ENCODE data around the gene RBM23. TPM values are rescaled to one million over a fixed set of nuclear protein-coding genes. Genes with fewer than 3 reads are reported as not detected.
A peak's percentile ranks its signal among the peaks of the same experiment; 100 is the strongest.
"Not testable (repeated sequence)": the region's sequence is repeated elsewhere in the genome, so short reads cannot be mapped to it uniquely, and the experiment has no call there.

Gene RBM23
- total and polyA plus RNA-seq, 5 donors from 2014 or later: 43.1 to 108 (median 49.8) TPM

DNA sequence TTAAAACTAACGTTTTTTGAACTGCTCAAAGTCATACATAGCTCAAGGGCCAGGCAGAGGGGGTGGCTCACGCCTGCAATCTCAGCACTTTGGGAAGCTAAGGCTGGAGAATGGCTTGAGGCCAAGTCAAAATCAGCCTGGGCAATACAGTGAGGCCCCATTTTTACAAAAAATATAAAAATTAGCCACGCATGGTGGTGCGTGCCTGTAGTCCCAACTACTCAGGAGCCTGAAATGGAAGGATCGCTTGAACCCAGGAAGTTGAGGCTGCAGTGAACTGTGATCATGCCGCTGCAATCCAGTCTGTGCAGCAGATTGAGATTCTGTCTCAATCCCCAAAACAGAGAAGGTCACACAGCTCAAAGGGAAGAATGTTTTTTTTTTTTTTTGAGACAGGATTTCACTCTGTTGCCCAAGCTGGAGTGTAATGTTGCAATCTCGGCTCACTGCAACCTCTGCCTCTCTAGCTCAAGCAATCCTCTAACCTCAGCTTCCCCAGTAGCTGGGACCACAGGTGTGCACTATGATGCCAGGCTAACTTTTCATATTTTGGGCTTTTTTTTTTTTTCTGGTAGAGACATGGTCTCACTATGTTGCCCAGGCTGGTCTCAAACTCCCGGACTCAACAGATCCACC lies 2.9 kb downstream of the RBM23 start:
- DNase-seq (no peak), ATAC-seq (ENCODE audit: low read depth in 2 of 2) (no peak)
- H3K4me1 Mint-ChIP-seq: peaks cover 17 to 71% (median 45%) of the 10 kb centered on the region in 4 donors
- H3K27ac Mint-ChIP-seq: peak overlapping the region in 2 of 3 donors; percentile 29 to 100
- Histone ChIP-seq H3K36me3 (ENCODE audit: control insufficient read depth, insufficient read depth, low read length) (peaks cover 10% of the 10 kb centered on the region), H3K9me3 (ENCODE audit: control insufficient read depth in 2 of 2, low read length in 2 of 2) (no peaks in the 10 kb centered on the region), H3K4me3 (ENCODE audit: low read depth, low read length) (no peak overlapping the region), H3K27me3 (ENCODE audit: control insufficient read depth, insufficient read depth, low read length) (no peaks in the 10 kb centered on the region), H3K4me1 (ENCODE audit: control insufficient read depth, insufficient read depth, low read length, poor library complexity, severe bottlenecking) (peaks cover 33% of the 10 kb centered on the region), H3K27ac (ENCODE audit: insufficient read depth, low read length, poor library complexity, severe bottlenecking) (no peak overlapping the region)
- H3K36me3 Mint-ChIP-seq: peaks cover 17% of the 10 kb centered on the region
- no peaks in the 10 kb centered on the region for H3K9me3 Mint-ChIP-seq
- peak overlapping the region in 3 of 4 donors; percentile 48 to 98 (median 57) for H3K4me3 Mint-ChIP-seq
- peaks cover 7% of the 10 kb centered on the region for H3K27me3 Mint-ChIP-seq

DNA sequence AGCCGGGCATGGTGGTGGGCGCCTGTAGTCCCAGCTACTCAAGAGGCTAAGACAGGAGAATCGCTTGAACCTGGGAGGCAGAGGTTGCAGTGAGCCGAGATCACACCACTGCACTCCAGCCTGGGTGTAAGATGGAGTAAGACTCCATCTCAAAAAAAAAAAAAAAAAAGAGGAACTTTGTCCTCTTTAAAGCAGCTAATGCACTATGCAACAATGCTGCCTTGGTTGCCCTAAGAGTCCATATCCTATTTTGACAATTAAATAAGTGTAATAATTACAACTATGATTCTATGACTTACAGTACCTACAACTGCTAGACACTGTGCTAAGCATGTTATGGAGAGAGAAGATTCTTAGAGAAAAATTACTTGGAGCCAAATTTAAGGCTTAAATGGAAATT lies 4.1 kb downstream of the RBM23 start:
- ATAC-seq (ENCODE audit: low read depth in 2 of 2); H3K27me3 ChIP-seq (ENCODE audit: control insufficient read depth, insufficient read depth, low read length); H3K9me3 Mint-ChIP-seq; H3K9me3 ChIP-seq (ENCODE audit: control insufficient read depth in 2 of 2, low read length in 2 of 2); H3K27ac ChIP-seq (ENCODE audit: insufficient read depth, low read length, poor library complexity, severe bottlenecking); H3K27me3 Mint-ChIP-seq; H3K4me3 ChIP-seq (ENCODE audit: low read depth, low read length); DNase-seq: not testable (repeated sequence)
- peaks cover 17 to 70% (median 44%) of the 10 kb centered on the region in 4 donors for H3K4me1 Mint-ChIP-seq
- H3K4me3 Mint-ChIP-seq: peak overlapping the region in 2 of 4 donors; percentile 67 to 84
- peaks cover 17% of the 10 kb centered on the region for H3K36me3 Mint-ChIP-seq
- Histone ChIP-seq H3K36me3 (ENCODE audit: control insufficient read depth, insufficient read depth, low read length) (peaks cover 17% of the 10 kb centered on the region), H3K4me1 (ENCODE audit: control insufficient read depth, insufficient read depth, low read length, poor library complexity, severe bottlenecking) (peaks cover 31% of the 10 kb centered on the region)
- peak overlapping the region in 1 of 3 donors; percentile 77 for H3K27ac Mint-ChIP-seq

DNA sequence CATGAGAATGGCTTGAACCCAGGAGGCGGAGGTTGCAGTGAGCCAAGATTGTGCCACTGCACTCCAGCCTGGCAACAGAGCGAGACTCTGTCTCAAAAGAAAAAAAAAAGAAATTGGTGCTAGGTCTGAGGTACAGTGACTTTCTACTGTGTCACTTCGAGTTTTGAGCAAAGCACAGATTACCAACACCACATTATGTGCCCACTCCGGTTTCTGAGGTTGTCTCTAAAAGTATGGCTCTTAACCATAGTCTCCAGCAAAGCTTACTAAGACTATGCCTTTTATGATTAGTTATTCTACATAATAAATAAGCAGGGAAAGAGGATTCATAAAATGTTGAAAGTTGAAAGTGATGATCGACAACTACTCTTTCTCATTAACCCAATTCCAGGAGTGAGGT lies 8.0 kb downstream of the RBM23 start:
- DNase-seq (no peak), ATAC-seq (ENCODE audit: low read depth in 2 of 2) (no peak)
- peaks cover 48% of the 10 kb centered on the region for H3K36me3 ChIP-seq (ENCODE audit: control insufficient read depth, insufficient read depth, low read length)
- H3K36me3 Mint-ChIP-seq: peaks cover 27% of the 10 kb centered on the region
- no peak overlapping the region for H3K4me3 ChIP-seq (ENCODE audit: low read depth, low read length)
- H3K4me1 ChIP-seq (ENCODE audit: control insufficient read depth, insufficient read depth, low read length, poor library complexity, severe bottlenecking): peaks cover 3% of the 10 kb centered on the region
- H3K4me1 Mint-ChIP-seq: peaks cover 11 to 40% (median 24%) of the 10 kb centered on the region in 4 donors
- no peaks in the 10 kb centered on the region for H3K27me3 Mint-ChIP-seq
- H3K4me3 Mint-ChIP-seq: peak overlapping the region in 1 of 4 donors; percentile 43
- H3K27me3 ChIP-seq (ENCODE audit: control insufficient read depth, insufficient read depth, low read length): no peaks in the 10 kb centered on the region
- H3K27ac ChIP-seq (ENCODE audit: insufficient read depth, low read length, poor library complexity, severe bottlenecking): no peak overlapping the region
- H3K9me3 Mint-ChIP-seq: no peaks in the 10 kb centered on the region
- no peak overlapping the region for H3K27ac Mint-ChIP-seq
- no peaks in the 10 kb centered on the region for H3K9me3 ChIP-seq (ENCODE audit: control insufficient read depth in 2 of 2, low read length in 2 of 2)

DNA sequence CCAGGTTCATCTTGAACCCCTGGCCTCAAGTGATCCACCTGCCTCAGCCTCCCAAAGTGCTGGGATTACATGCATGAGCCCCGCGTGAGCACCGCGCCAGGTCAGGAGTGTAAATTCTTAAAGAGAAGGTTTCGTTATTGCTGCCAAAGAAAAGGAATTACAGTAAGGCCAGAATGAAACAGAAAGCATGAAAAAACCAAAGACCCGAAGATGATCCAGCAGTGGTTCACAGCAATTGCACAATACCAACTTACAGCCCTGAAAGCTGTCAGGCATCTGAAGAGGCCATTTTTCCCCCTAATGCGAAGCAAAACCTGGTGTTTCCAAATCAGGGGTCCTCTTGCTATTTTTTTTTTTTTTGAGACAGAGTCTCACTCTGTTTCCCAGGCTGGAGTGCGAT lies 10.3 kb downstream of the RBM23 start:
- H3K4me1 Mint-ChIP-seq: peaks cover 11 to 35% (median 21%) of the 10 kb centered on the region in 4 donors
- DNase-seq (no peak), ATAC-seq (ENCODE audit: low read depth in 2 of 2) (no peak)
- Histone ChIP-seq H3K4me1 (ENCODE audit: control insufficient read depth, insufficient read depth, low read length, poor library complexity, severe bottlenecking) (no peaks in the 10 kb centered on the region), H3K36me3 (ENCODE audit: control insufficient read depth, insufficient read depth, low read length) (peaks cover 72% of the 10 kb centered on the region), H3K4me3 (ENCODE audit: low read depth, low read length) (no peak overlapping the region), H3K27me3 (ENCODE audit: control insufficient read depth, insufficient read depth, low read length) (no peaks in the 10 kb centered on the region), H3K9me3 (ENCODE audit: control insufficient read depth in 2 of 2, low read length in 2 of 2) (no peaks in the 10 kb centered on the region), H3K27ac (ENCODE audit: insufficient read depth, low read length, poor library complexity, severe bottlenecking) (no peak overlapping the region)
- no peak overlapping the region for H3K4me3 Mint-ChIP-seq
- no peak overlapping the region for H3K27ac Mint-ChIP-seq
- H3K36me3 Mint-ChIP-seq: peaks cover 44% of the 10 kb centered on the region
- no peaks in the 10 kb centered on the region for H3K9me3 Mint-ChIP-seq
- no peaks in the 10 kb centered on the region for H3K27me3 Mint-ChIP-seq

DNA sequence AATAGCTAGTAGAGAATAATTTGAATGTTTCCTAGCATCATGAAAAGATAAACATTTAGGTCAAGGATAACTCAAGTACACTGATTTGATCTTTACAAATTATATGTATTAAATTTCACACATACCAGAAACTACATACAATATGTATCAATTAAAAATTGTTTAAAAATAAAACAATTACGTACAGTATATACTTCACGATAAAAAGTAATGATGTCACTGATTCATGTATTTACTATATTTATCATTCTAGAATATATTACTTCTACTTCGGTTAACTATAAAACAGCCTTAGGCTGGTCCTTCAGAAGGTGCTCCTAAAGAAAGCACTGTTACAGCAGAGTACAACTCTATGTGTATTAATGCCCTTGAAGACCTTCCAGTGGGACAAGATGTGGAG lies 11.5 kb downstream of the RBM23 start:
- Mint-ChIP-seq H3K4me3 (no peak overlapping the region), H3K36me3 (peaks cover 49% of the 10 kb centered on the region)

DNA sequence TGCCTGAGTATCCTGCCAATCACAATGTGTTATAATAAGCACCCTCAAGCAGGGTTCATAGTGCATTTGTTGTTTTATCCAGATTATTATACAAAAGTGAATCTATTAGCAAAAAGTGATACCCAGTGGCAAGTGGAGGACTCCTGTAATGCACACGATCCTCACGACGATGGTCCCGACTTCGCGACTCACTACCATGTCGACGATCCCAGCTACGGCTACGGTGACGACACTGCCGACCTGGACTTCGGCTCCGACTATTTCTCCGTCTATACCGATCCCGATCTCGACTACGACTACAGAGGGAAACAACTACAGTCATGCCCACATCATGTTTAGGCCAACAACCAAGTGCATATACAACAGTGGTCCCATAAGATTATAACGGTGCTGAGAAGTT lies 12.9 kb downstream of the RBM23 start:
- ATAC-seq (ENCODE audit: low read depth in 2 of 2) (no peak), DNase-seq (no peak)
- Histone ChIP-seq H3K36me3 (ENCODE audit: control insufficient read depth, insufficient read depth, low read length) (peaks cover 82% of the 10 kb centered on the region), H3K27ac (ENCODE audit: insufficient read depth, low read length, poor library complexity, severe bottlenecking) (no peak overlapping the region), H3K9me3 (ENCODE audit: control insufficient read depth in 2 of 2, low read length in 2 of 2) (no peaks in the 10 kb centered on the region), H3K4me1 (ENCODE audit: control insufficient read depth, insufficient read depth, low read length, poor library complexity, severe bottlenecking) (no peaks in the 10 kb centered on the region), H3K4me3 (ENCODE audit: low read depth, low read length) (no peak overlapping the region), H3K27me3 (ENCODE audit: control insufficient read depth, insufficient read depth, low read length) (no peaks in the 10 kb centered on the region)
- Mint-ChIP-seq H3K36me3 (peaks cover 58% of the 10 kb centered on the region), H3K27ac (peak overlapping the region in 1 of 3 donors; percentile 69), H3K4me1 (peaks cover 3 to 19% (median 11%) of the 10 kb centered on the region in 4 donors), H3K4me3 (peak overlapping the region in 1 of 4 donors; percentile 26), H3K27me3 (no peaks in the 10 kb centered on the region), H3K9me3 (no peaks in the 10 kb centered on the region)

More for the DNA sequence above, 11.5 kb downstream of the RBM23 start:
- Histone ChIP-seq H3K27me3 (ENCODE audit: control insufficient read depth, insufficient read depth, low read length) (no peaks in the 10 kb centered on the region), H3K36me3 (ENCODE audit: control insufficient read depth, insufficient read depth, low read length) (peaks cover 79% of the 10 kb centered on the region), H3K9me3 (ENCODE audit: control insufficient read depth in 2 of 2, low read length in 2 of 2) (no peaks in the 10 kb centered on the region), H3K27ac (ENCODE audit: insufficient read depth, low read length, poor library complexity, severe bottlenecking) (no peak overlapping the region), H3K4me3 (ENCODE audit: low read depth, low read length) (no peak overlapping the region), H3K4me1 (ENCODE audit: control insufficient read depth, insufficient read depth, low read length, poor library complexity, severe bottlenecking) (no peaks in the 10 kb centered on the region)
- DNase-seq (no peak), ATAC-seq (ENCODE audit: low read depth in 2 of 2) (no peak)
- no peaks in the 10 kb centered on the region for H3K9me3 Mint-ChIP-seq
- H3K4me1 Mint-ChIP-seq: peaks cover 11 to 31% (median 19%) of the 10 kb centered on the region in 4 donors
- no peak overlapping the region for H3K27ac Mint-ChIP-seq
- no peaks in the 10 kb centered on the region for H3K27me3 Mint-ChIP-seq

DNA sequence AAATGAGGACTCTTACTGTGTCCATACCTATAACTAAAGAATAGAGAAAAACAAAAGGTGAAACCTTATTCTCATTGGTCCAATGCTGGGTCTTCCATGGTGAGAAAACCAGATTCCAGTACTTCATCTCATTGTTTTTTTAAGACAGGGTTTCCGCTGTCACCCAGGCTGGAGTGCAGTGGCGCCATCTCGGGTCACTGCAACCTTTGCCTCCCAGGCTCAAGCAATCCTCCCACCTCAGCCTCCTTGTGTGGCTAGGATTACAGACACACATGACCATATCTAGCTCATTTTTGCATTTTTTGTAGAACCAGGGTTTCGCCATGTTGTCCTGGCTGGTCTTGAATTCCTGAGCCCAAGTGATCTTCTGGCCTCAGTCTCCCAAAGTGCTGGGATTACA lies 13.3 kb downstream of the RBM23 start:
- peaks cover 3 to 21% (median 10%) of the 10 kb centered on the region in 4 donors for H3K4me1 Mint-ChIP-seq
- no peak overlapping the region for H3K27ac ChIP-seq (ENCODE audit: insufficient read depth, low read length, poor library complexity, severe bottlenecking)
- H3K36me3 ChIP-seq (ENCODE audit: control insufficient read depth, insufficient read depth, low read length): peaks cover 82% of the 10 kb centered on the region
- peaks cover 3% of the 10 kb centered on the region for H3K4me1 ChIP-seq (ENCODE audit: control insufficient read depth, insufficient read depth, low read length, poor library complexity, severe bottlenecking)
- H3K4me3 Mint-ChIP-seq: no peak overlapping the region
- H3K9me3 ChIP-seq (ENCODE audit: control insufficient read depth in 2 of 2, low read length in 2 of 2): no peaks in the 10 kb centered on the region
- H3K36me3 Mint-ChIP-seq: peaks cover 57% of the 10 kb centered on the region
- peak overlapping the region in 1 of 3 donors; percentile 69 for H3K27ac Mint-ChIP-seq
- H3K9me3 Mint-ChIP-seq: no peaks in the 10 kb centered on the region
- ATAC-seq (ENCODE audit: low read depth in 2 of 2) (no peak), DNase-seq (no peak)
- no peaks in the 10 kb centered on the region for H3K27me3 Mint-ChIP-seq
- H3K27me3 ChIP-seq (ENCODE audit: control insufficient read depth, insufficient read depth, low read length): no peaks in the 10 kb centered on the region
- no peak overlapping the region for H3K4me3 ChIP-seq (ENCODE audit: low read depth, low read length)

DNA sequence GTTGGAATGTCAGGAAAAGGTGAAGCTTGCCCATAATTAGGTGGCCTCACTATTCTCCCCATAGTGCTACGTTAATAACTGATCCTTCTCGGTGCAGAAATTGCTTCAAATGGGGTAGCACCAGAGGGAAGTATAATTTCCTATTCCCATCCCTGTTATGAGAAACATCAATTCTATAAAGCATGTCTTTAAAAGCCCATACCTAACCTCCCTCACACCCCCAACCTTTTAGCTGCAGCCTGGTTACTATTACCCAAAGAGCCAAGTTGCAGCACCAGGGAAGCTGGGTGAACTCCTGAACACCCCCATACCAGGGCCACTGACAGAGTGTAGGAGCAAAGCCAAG lies 15.2 kb downstream of the RBM23 start:
- peaks cover 72% of the 10 kb centered on the region for H3K36me3 ChIP-seq (ENCODE audit: control insufficient read depth, insufficient read depth, low read length)
- Mint-ChIP-seq H3K4me1 (peaks cover 3 to 27% (median 9%) of the 10 kb centered on the region in 4 donors), H3K27me3 (no peaks in the 10 kb centered on the region), H3K36me3 (peaks cover 54% of the 10 kb centered on the region), H3K9me3 (no peaks in the 10 kb centered on the region), H3K27ac (no peak overlapping the region), H3K4me3 (no peak overlapping the region)
- no peak overlapping the region for H3K4me3 ChIP-seq (ENCODE audit: low read depth, low read length)
- H3K27ac ChIP-seq (ENCODE audit: insufficient read depth, low read length, poor library complexity, severe bottlenecking): no peak overlapping the region
- ATAC-seq (ENCODE audit: low read depth in 2 of 2) (no peak), DNase-seq (no peak)
- no peaks in the 10 kb centered on the region for H3K9me3 ChIP-seq (ENCODE audit: control insufficient read depth in 2 of 2, low read length in 2 of 2)
- H3K4me1 ChIP-seq (ENCODE audit: control insufficient read depth, insufficient read depth, low read length, poor library complexity, severe bottlenecking): peaks cover 12% of the 10 kb centered on the region
- H3K27me3 ChIP-seq (ENCODE audit: control insufficient read depth, insufficient read depth, low read length): no peaks in the 10 kb centered on the region
